HL-60 (cell line): Measurements from ENCODE around the gene NFIA.

Experiments used
- DNase-seq, 2 experiments: peaks; one replicate each; pipeline ENCODE4 v3.0.0-alpha.2; 2010 to 2020; ENCODE audit warnings: low read depth in 1 of 2, low spot score in 1 of 2
- H3K27ac ChIP-seq: fragments of 250-450 bp; sonication (Bioruptor Pico); replicated peaks from 2 replicates; pipeline ENCODE4 v1.5.1; 2020; ENCODE audit warnings: mild to moderate bottlenecking, moderate library complexity
- H3K27me3 ChIP-seq: fragments of 250-450 bp; sonication (Bioruptor Pico); 2 replicates; pipeline ENCODE4 v1.5.1; 2021; ENCODE audit warnings: mild to moderate bottlenecking, moderate library complexity; ENCODE audit not compliant: insufficient read depth, poor library complexity, severe bottlenecking
- H3K4me3 ChIP-seq: replicated peaks from 2 replicates; pipeline ENCODE4 v1.5.1; 2011; ENCODE audit warnings: mild to moderate bottlenecking, control low read depth, low read length; ENCODE audit not compliant: insufficient read depth
- GABPA ChIP-seq: IDR thresholded peaks from 2 replicates; pipeline ENCODE4 v1.6.1; 2012; ENCODE audit warnings: low read depth
- POLR2AphosphoS5 ChIP-seq: IDR thresholded peaks from 2 replicates; pipeline ENCODE4 v1.6.1; 2012; ENCODE audit warnings: low read depth
- SPI1 ChIP-seq: IDR thresholded peaks from 2 replicates; pipeline ENCODE4 v1.6.1; 2012; ENCODE audit warnings: low read depth, mild to moderate bottlenecking, borderline replicate concordance
- TF ChIP-seq, protein P1 (sequence below): IDR thresholded peaks from one replicate; pipeline ENCODE4 v1.5.1; 2011; ENCODE audit warnings: low read length, control low read depth, inconsistent platforms; ENCODE audit not compliant: insufficient read depth
- TF ChIP-seq, protein P2 (sequence below): IDR thresholded peaks from 2 replicates; pipeline ENCODE4 v1.6.1; 2012; ENCODE audit warnings: low read depth; ENCODE audit not compliant: insufficient replicate concordance

Gene NFIA

DNA sequence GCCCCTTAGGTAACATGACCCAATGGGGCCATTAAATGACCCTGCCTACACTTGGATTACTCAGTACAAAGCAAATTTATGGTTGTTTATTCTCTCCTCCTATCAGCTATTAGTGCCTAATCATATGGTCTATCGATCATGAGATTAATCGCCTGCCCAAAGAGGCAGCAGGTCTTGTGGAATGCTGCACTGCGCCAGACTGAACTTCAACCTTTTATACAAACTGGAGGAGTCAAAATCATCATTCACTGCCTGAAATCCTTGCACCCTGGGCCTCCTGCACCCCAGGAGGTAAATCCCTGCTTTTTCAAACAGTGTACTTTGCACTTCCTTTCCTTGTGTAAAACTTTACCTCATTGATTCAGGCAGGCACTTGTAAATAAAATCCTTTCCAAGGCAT, 69.7 kb downstream of the NFIA start:
- H3K27ac ChIP-seq, result no peak overlapping the region
- no peak overlapping the region for H3K4me3 ChIP-seq
- DNase-seq, result no peak
- TF ChIP-seq, protein P1, sequence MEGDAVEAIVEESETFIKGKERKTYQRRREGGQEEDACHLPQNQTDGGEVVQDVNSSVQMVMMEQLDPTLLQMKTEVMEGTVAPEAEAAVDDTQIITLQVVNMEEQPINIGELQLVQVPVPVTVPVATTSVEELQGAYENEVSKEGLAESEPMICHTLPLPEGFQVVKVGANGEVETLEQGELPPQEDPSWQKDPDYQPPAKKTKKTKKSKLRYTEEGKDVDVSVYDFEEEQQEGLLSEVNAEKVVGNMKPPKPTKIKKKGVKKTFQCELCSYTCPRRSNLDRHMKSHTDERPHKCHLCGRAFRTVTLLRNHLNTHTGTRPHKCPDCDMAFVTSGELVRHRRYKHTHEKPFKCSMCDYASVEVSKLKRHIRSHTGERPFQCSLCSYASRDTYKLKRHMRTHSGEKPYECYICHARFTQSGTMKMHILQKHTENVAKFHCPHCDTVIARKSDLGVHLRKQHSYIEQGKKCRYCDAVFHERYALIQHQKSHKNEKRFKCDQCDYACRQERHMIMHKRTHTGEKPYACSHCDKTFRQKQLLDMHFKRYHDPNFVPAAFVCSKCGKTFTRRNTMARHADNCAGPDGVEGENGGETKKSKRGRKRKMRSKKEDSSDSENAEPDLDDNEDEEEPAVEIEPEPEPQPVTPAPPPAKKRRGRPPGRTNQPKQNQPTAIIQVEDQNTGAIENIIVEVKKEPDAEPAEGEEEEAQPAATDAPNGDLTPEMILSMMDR, result no peak
- TF ChIP-seq, protein P2, sequence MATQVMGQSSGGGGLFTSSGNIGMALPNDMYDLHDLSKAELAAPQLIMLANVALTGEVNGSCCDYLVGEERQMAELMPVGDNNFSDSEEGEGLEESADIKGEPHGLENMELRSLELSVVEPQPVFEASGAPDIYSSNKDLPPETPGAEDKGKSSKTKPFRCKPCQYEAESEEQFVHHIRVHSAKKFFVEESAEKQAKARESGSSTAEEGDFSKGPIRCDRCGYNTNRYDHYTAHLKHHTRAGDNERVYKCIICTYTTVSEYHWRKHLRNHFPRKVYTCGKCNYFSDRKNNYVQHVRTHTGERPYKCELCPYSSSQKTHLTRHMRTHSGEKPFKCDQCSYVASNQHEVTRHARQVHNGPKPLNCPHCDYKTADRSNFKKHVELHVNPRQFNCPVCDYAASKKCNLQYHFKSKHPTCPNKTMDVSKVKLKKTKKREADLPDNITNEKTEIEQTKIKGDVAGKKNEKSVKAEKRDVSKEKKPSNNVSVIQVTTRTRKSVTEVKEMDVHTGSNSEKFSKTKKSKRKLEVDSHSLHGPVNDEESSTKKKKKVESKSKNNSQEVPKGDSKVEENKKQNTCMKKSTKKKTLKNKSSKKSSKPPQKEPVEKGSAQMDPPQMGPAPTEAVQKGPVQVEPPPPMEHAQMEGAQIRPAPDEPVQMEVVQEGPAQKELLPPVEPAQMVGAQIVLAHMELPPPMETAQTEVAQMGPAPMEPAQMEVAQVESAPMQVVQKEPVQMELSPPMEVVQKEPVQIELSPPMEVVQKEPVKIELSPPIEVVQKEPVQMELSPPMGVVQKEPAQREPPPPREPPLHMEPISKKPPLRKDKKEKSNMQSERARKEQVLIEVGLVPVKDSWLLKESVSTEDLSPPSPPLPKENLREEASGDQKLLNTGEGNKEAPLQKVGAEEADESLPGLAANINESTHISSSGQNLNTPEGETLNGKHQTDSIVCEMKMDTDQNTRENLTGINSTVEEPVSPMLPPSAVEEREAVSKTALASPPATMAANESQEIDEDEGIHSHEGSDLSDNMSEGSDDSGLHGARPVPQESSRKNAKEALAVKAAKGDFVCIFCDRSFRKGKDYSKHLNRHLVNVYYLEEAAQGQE, result no peak
- TF ChIP-seq GABPA (no peak), SPI1 (no peak), POLR2AphosphoS5 (no peak)
- H3K27me3 ChIP-seq, result no peaks in the 10 kb centered on the region

DNA sequence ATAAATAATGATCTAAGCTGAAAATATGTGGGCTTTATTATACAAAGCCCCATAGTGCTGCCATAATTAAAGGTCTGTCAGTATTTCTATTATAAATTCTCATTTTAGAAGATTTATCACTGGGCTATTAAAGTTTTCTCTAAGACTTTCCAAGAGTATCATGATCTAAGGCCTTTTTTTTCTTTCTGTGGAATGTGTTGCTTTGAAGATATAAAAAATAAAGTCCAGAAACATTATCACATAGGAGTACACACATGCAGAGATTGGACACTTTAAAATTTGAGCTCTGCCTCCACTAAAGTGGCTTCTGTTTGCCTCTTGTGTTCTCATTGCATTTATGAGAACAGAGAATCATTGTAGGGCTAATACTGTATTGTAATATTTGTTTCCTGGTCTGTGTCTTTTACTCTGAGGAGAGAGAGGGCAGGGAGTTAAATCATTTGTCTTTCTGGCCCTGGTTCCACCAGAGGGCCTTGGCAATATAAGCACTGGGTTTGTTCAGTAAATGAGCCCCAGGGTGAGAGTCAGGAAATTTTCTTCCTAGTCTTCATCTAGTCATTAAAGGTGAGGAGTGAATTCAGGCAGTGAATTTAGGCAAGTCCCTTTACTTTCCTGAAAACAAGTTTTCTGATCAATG, 70.2 kb downstream of the NFIA start:
- no peak for TF ChIP-seq GABPA
- no peak for TF ChIP-seq POLR2AphosphoS5
- TF ChIP-seq, protein P2, result no peak
- DNase-seq, result no peak
- H3K27me3 ChIP-seq, result no peaks in the 10 kb centered on the region
- no peak overlapping the region for H3K27ac ChIP-seq
- H3K4me3 ChIP-seq, result no peak overlapping the region

DNA sequence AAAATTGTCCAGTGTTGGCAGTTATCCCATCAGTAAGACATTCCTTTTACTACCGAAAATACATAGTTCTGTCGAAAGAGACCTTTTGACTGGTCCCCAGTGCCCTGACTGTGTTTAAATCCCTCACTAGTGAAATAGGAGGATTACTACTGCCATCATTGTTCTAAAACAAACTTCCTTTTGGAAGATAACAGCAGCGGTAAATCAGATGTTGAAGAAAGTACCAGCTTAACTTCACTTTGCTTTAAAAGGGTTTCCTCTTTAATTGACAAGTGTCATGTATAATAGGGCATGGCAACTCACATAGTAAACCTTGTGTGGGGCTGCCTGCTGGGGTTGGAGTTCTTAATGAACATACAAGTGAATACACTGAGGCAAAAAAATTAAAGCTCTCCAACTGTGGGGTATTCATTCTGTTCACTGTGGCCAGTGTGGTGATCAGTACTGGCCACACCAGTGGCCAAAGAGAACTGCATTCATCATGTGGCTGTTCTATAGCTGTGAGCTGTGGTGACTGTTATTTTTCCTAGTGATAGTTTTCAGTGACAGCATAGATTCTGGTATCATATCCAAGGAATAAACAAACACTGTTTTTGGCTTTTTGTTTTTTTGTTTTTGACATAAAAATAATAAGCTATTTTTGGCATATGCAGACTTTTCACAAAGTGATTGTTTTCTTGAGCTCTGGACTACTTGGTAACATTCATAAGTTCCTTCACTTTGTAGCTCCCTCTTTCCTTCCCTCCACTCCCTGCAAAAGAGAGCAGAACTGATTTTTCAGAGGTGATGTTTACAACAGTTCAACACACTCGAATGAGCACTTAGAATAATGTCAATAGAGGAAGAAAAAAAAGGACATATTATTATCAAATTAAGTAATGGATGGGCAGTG, 74.5 kb downstream of the NFIA start:
- TF ChIP-seq, protein P2, result no peak
- no peak for TF ChIP-seq GABPA
- no peak for TF ChIP-seq SPI1
- TF ChIP-seq, protein P1, result no peak
- TF ChIP-seq POLR2AphosphoS5, result no peak
- no peak overlapping the region for H3K4me3 ChIP-seq
- no peaks in the 10 kb centered on the region for H3K27me3 ChIP-seq
- DNase-seq, result no peak
- no peak overlapping the region for H3K27ac ChIP-seq
